IMR-90 (cell line): Measurements from ENCODE around the gene DNAJB4. TPM values are rescaled to one million over a fixed set of nuclear protein-coding genes. Genes with fewer than 3 reads are reported as not detected.

ENCODE experiments used
- ATAC-seq: fragments of 200-7000 bp; cut with Tn5 transposase; 2 replicates; pipeline ENCODE4 v1.9.1; 2020; ENCODE audit warnings: low read depth, mild to moderate bottlenecking, moderate library complexity
- BruUV-seq: library from RNA; stranded (reverse); fragments of 400-500 nt; replicated peaks from 2 replicates; lab custom pipeline; 2021; lab: Mats Ljungman, UMichigan
- CTCF ChIA-PET: fragments of 300-600 bp; formaldehyde crosslinking; extraction: SDS; loops from one replicate; lab custom pipeline; 2021; ENCODE audit warnings: antibody characterized with exemption; lab: Yijun Ruan, JAX
- POLR2A ChIA-PET: fragments of 300-600 bp; sonication (Branson Sonifier 250); formaldehyde crosslinking; loops from one replicate; lab custom pipeline; 2022; ENCODE audit warnings: antibody characterized with exemption; ENCODE audit not compliant: unreplicated experiment; lab: Charles Lee
- DNase-seq: peaks from one replicate; pipeline ENCODE4 v3.0.0; 2013
- H2AFZ ChIP-seq: replicated peaks from 2 replicates; pipeline ENCODE3; 2013; ENCODE audit warnings: low read length, mild to moderate bottlenecking; ENCODE audit not compliant: poor library complexity
- H2AK5ac ChIP-seq: 2 replicates; pipeline ENCODE4 v1.6.1; 2013; ENCODE audit warnings: low read depth, low read length, inconsistent platforms
- H2AK9ac ChIP-seq: replicated peaks from 2 replicates; pipeline ENCODE3; 2013; ENCODE audit warnings: mild to moderate bottlenecking, low read depth, low read length, moderate library complexity; ENCODE audit not compliant: poor library complexity
- H2BK120ac ChIP-seq: 2 replicates; pipeline ENCODE4 v1.6.1; 2013; ENCODE audit warnings: low read depth, low read length, inconsistent platforms
- H2BK15ac ChIP-seq: 3 replicates; pipeline ENCODE4 v1.6.1; 2013; ENCODE audit warnings: low read depth, low read length, inconsistent platforms
- H2BK20ac ChIP-seq: 2 replicates; pipeline ENCODE4 v1.6.1; 2013; ENCODE audit warnings: low read depth, mild to moderate bottlenecking, inconsistent platforms, low read length, moderate library complexity
- H2BK5ac ChIP-seq: 2 replicates; pipeline ENCODE4 v1.6.1; 2013; ENCODE audit warnings: mild to moderate bottlenecking, low read depth, low read length, inconsistent platforms; ENCODE audit not compliant: poor library complexity, severe bottlenecking
- H3K14ac ChIP-seq: replicated peaks from 2 replicates; pipeline ENCODE4 v1.6.1; 2013; ENCODE audit warnings: low read depth, low read length, inconsistent platforms
- H3K18ac ChIP-seq: 2 replicates; pipeline ENCODE4 v1.6.1; 2013; ENCODE audit warnings: low read depth, low read length, control low read depth
- H3K23ac ChIP-seq: 2 replicates; pipeline ENCODE4 v1.6.1; 2013; ENCODE audit warnings: low read depth, low read length, inconsistent platforms
- H3K27ac ChIP-seq: 2 replicates; pipeline ENCODE4 v1.5.1; 2013; ENCODE audit warnings: mild to moderate bottlenecking, control low read depth, low read length; ENCODE audit not compliant: insufficient read depth
- H3K27me3 ChIP-seq: 2 replicates; pipeline ENCODE4 v1.6.1; 2013; ENCODE audit warnings: low read length; ENCODE audit not compliant: control insufficient read depth, insufficient read depth
- H3K36me3 ChIP-seq: 2 replicates; pipeline ENCODE4 v1.6.1; 2013; ENCODE audit warnings: low read length, mixed read lengths; ENCODE audit not compliant: control insufficient read depth, insufficient read depth
- H3K4ac ChIP-seq: 2 replicates; pipeline ENCODE4 v1.6.1; 2013; ENCODE audit warnings: low read depth, low read length, inconsistent platforms
- H3K4me1 ChIP-seq: 2 replicates; pipeline ENCODE4 v1.6.1; 2013; ENCODE audit warnings: low read length, mixed read lengths; ENCODE audit not compliant: control insufficient read depth, insufficient read depth
- H3K4me2 ChIP-seq: 2 replicates; pipeline ENCODE4 v1.6.1; 2013; ENCODE audit warnings: low read depth, mild to moderate bottlenecking, control low read depth, low read length, moderate library complexity
- H3K4me3 ChIP-seq: 2 replicates; pipeline ENCODE4 v1.5.1; 2013; ENCODE audit warnings: low read depth, mild to moderate bottlenecking, control low read depth, low read length, moderate library complexity; ENCODE audit not compliant: insufficient read depth
- H3K56ac ChIP-seq: 2 replicates; pipeline ENCODE4 v1.6.1; 2013; ENCODE audit warnings: low read length, inconsistent platforms; ENCODE audit not compliant: insufficient read depth; ENCODE audit errors: extremely low read depth
- H3K79me1 ChIP-seq, 2 experiments: 2 replicates each; pipeline ENCODE4 v1.6.1; 2013; ENCODE audit warnings: low read length in 2 of 2, inconsistent platforms in 1 of 2, low read depth in 1 of 2
- H3K9ac ChIP-seq: 2 replicates; pipeline ENCODE4 v1.6.1; 2013; ENCODE audit warnings: low read depth, low read length, control low read depth
- H3K9me1 ChIP-seq: 2 replicates; pipeline ENCODE4 v1.6.1; 2013; ENCODE audit warnings: low read length, inconsistent platforms; ENCODE audit not compliant: insufficient read depth
- H3K9me3 ChIP-seq: 2 replicates; pipeline ENCODE4 v1.6.1; 2013; ENCODE audit warnings: low read length; ENCODE audit not compliant: control insufficient read depth, insufficient read depth
- H4K20me1 ChIP-seq: 2 replicates; pipeline ENCODE4 v1.6.1; 2013; ENCODE audit warnings: low read length, inconsistent platforms; ENCODE audit not compliant: insufficient read depth
- H4K5ac ChIP-seq: 2 replicates; pipeline ENCODE4 v1.6.1; 2013; ENCODE audit warnings: mild to moderate bottlenecking, low read depth, low read length, control low read depth
- H4K8ac ChIP-seq, 2 experiments: 2 replicates each; pipeline ENCODE4 v1.6.1; 2013; ENCODE audit warnings: low read depth in 2 of 2, low read length in 2 of 2, control low read depth in 1 of 2, inconsistent platforms in 1 of 2
- H4K91ac ChIP-seq: 2 replicates; pipeline ENCODE4 v1.6.1; 2013; ENCODE audit warnings: low read depth, low read length, inconsistent platforms; ENCODE audit not compliant: insufficient read depth
- CEBPB ChIP-seq: IDR thresholded peaks from 2 replicates; pipeline ENCODE4 v1.6.1; 2012; ENCODE audit warnings: low read depth, low read length, improper control_type of control experiment
- CHD1 ChIP-seq: IDR thresholded peaks from 2 replicates; pipeline ENCODE4 v1.6.1; 2012; ENCODE audit warnings: low read depth, low read length, improper control_type of control experiment
- CTCF ChIP-seq: conservative IDR thresholded peaks from 2 replicates; pipeline ENCODE4 v1.5.1; 2012; ENCODE audit warnings: mild to moderate bottlenecking, low read depth, low read length, improper control_type of control experiment
- FOS ChIP-seq: fragments of 150-350 bp; IDR thresholded peaks from 2 replicates; pipeline ENCODE4 v1.6.1; 2016; ENCODE audit warnings: low read depth, low read length
- MXI1 ChIP-seq: IDR thresholded peaks from 2 replicates; pipeline ENCODE4 v1.6.1; 2012; ENCODE audit warnings: low read depth, mild to moderate bottlenecking, low read length, moderate library complexity, borderline replicate concordance
- RAD21 ChIP-seq: IDR thresholded peaks from 2 replicates; pipeline ENCODE4 v1.6.1; 2012; ENCODE audit warnings: low read length, improper control_type of control experiment
- RCOR1 ChIP-seq: IDR thresholded peaks from 2 replicates; pipeline ENCODE4 v1.6.1; 2012; ENCODE audit warnings: mild to moderate bottlenecking, low read length, improper control_type of control experiment; ENCODE audit not compliant: insufficient replicate concordance
- RFX5 ChIP-seq: IDR thresholded peaks from 2 replicates; pipeline ENCODE4 v1.8.0; 2012; ENCODE audit warnings: low read depth, mild to moderate bottlenecking, low read length, moderate library complexity
- WGBS, 2 experiments: methylation state at CpG; one replicate each; pipeline versions ENCODE4 v1.1.5 to v1.1.7; 2013; ENCODE audit warnings: missing lambda C conversion rate in 2 of 2; ENCODE audit not compliant: insufficient read length in 1 of 2; ENCODE audit errors: extremely low coverage in 2 of 2; 5-methylcytosine and 5-hydroxymethylcytosine counted together
- dilution Hi-C: fragments of 300-500 bp; cut with HindIII; formaldehyde crosslinking; loops from one replicate; pipeline ENCODE4 v1.14.3; 2018; ENCODE audit warnings: low sequenced_read_pairs; ENCODE audit not compliant: unreplicated experiment
- in situ Hi-C: fragments of 300-500 bp; cut with MboI; formaldehyde crosslinking; loops from 3 replicates; pipeline ENCODE4 v1.14.3; 2019; ENCODE audit warnings: low sequenced_read_pairs, inconsistent platforms, mixed read lengths
- intact Hi-C: fragments of 100-400 bp; cut with micrococcal nuclease; formaldehyde crosslinking; loops from 2 replicates; pipeline ENCODE4 v1.10.0; 2022
- polyA plus RNA-seq, 3 experiments: library from polyadenylated mRNA; depleted of rRNA; stranded (reverse); fragments of >200 nt; gene quantifications; 2 replicates each; pipeline ENCODE4 v1.2.3, GENCODE V29; 2012; ENCODE audit warnings: low replicate concordance in 1 of 3
- total RNA-seq: library from RNA; depleted of rRNA; stranded (reverse); fragments of >200 nt; gene quantifications from 2 replicates; pipeline ENCODE4 v1.2.3, GENCODE V29; 2012

The DNAJB4 gene
- total and polyA plus RNA-seq, 2 of the 4 experiments (the other 2 are of a cell fraction) = 30.6 to 31.0 TPM

GRCh38 chr1:77970192-77970591 is 34.5 kb upstream of the DNAJB4 start:
- in situ Hi-C loops (loop anchor here (10.0 kb wide), 1 partner anchor 145 kb away; no protein-coding TSS in a partner anchor), dilution Hi-C loops (no loop called here), intact Hi-C loops (no loop called here)
- no peak overlapping the region for H2AK5ac ChIP-seq
- H3K4me2 ChIP-seq = no peak overlapping the region
- no CpG with 5 or more reads among the region's 1 CpG for WGBS, 2 experiments
- no peak overlapping the region for H2BK15ac ChIP-seq
- no peak overlapping the region for H4K5ac ChIP-seq
- H4K20me1 ChIP-seq = peaks cover 74% of the 10 kb centered on the region
- no peak overlapping the region for H4K91ac ChIP-seq
- no peak overlapping the region for H3K4ac ChIP-seq
- H3K27me3 ChIP-seq = no peaks in the 10 kb centered on the region
- peaks cover 6% of the 10 kb centered on the region for H3K4me1 ChIP-seq
- no peak overlapping the region for H2AK9ac ChIP-seq
- no peak overlapping the region for H3K56ac ChIP-seq
- ChIA-PET POLR2A (no interaction called here), CTCF (no interaction called here)
- no peak overlapping the region for H2AFZ ChIP-seq
- no peaks in the 10 kb centered on the region for H3K9me3 ChIP-seq
- H4K8ac ChIP-seq = no peak overlapping the region
- no peak overlapping the region for H3K27ac ChIP-seq
- H3K9me1 ChIP-seq = peaks cover 5% of the 10 kb centered on the region
- no peak overlapping the region for H2BK120ac ChIP-seq
- H3K4me3 ChIP-seq = no peak overlapping the region
- TF ChIP-seq MXI1 = no peak
- no peak for TF ChIP-seq RAD21
- TF ChIP-seq CEBPB = no peak
- TF ChIP-seq CTCF = no peak
- TF ChIP-seq FOS = no peak
- TF ChIP-seq RCOR1 = no peak
- no peak for TF ChIP-seq RFX5
- no peak for TF ChIP-seq CHD1
- H3K9ac ChIP-seq = no peak overlapping the region
- H3K79me1 ChIP-seq = peaks cover 12 to 21% of the 10 kb centered on the region in 2 experiments
- no TSS peak for BruUV-seq
- ATAC-seq = peak; percentile 16; the same call in 1 of the 2 replicates
- no peak for DNase-seq
- no peak overlapping the region for H3K18ac ChIP-seq
- H3K36me3 ChIP-seq = peaks cover 32% of the 10 kb centered on the region
- no peak overlapping the region for H3K23ac ChIP-seq
- H2BK20ac ChIP-seq = no peak overlapping the region
- H2BK5ac ChIP-seq = no peak overlapping the region
- H3K14ac ChIP-seq = no peak overlapping the region
